Measurements from ENCODE around the gene MDH1. TPM values are rescaled to one million over a fixed set of nuclear protein-coding genes. Genes with fewer than 3 reads are reported as not detected.
A peak's percentile ranks its signal among the peaks of the same experiment; 100 is the strongest.

Gene MDH1
- total RNA-seq, 2 donors from 2014 or later, result 142 to 155 TPM

DNA sequence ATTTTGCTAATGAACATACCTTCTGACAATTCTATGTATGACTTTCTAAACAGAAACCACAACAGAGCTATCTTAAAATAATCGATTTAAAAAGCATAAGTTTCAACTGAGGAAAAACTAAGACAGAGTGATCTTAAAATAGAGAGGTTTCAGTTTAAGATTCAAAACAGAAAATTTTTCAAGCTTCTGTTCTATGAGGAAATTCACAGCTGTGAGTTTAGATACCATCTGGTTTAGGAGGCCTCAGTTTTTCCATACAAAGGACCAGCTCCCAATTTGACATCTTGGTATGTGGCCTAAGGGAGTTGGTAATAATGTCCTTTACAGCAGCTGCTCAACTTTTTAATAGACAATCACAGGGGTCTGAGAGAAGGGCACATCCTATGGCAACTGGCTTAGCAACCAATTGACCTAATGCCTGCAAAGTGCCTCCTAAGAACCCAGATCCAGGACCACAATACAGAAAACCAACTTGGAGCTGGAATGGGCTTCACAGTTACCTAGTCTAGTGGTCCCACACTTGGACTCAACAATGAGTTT is 39.7 kb downstream of the MDH1 start:
- H3K27me3 Mint-ChIP-seq, result peaks cover 9 to 37% of the 10 kb centered on the region in 2 donors
- H3K4me1 Mint-ChIP-seq (ENCODE audit: low read depth in 2 of 2), result no peaks in the 10 kb centered on the region
- no peak overlapping the region for H3K27ac Mint-ChIP-seq
- H3K9me3 Mint-ChIP-seq, result peaks cover 7% of the 10 kb centered on the region
- H3K4me3 Mint-ChIP-seq, result no peak overlapping the region
- no peak for ATAC-seq
- H3K36me3 Mint-ChIP-seq, result peaks cover 16% of the 10 kb centered on the region
- DNase-seq (ENCODE audit: low spot score), result no peak

DNA sequence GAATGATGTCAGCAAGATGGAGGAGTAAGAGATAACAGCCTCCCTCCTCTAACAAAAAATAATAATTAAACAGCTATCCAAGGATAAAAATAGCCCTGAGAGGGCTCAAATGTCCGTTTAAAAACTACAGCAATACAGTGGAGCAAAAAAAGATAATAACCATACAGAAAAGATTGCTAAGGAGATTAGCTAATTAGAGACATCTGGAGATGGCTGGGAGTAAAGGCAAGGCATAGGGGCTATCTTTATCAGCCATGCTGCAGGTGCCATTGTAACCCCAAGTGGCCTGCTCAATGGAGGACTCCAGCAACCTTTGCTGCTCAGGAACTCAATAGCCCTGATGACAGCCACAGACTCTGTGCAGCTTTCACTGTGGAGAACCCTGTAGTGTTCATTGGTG is 42.7 kb downstream of the MDH1 start:
- no peak for ATAC-seq
- Mint-ChIP-seq H3K36me3 (peaks cover 35% of the 10 kb centered on the region), H3K27me3 (peaks cover 2 to 44% of the 10 kb centered on the region in 2 donors), H3K9me3 (peaks cover 11% of the 10 kb centered on the region), H3K27ac (no peak overlapping the region), H3K4me3 (no peak overlapping the region), H3K4me1 (ENCODE audit: low read depth in 2 of 2) (no peaks in the 10 kb centered on the region)
- no peak for DNase-seq (ENCODE audit: low spot score)

DNA sequence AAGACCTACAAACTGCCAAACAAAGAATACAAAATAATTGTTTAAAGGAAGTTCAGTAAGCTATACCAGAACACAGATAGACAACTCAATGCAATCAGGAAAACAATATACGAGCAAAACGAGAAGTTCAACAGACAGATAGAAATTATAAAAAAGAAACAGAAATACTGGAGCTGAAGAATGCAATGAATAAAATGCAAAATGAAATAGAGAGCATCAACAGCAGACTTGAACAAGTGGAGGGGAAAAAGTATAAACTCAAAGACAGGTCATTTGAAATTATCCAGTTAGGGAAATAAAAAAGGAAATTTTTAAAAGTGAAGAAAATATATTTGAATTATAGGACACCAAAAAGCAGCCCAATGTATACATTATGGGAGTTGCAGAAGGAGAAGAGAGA is 43.6 kb downstream of the MDH1 start:
- ATAC-seq, result no peak
- no peak for DNase-seq (ENCODE audit: low spot score)
- peaks cover 35% of the 10 kb centered on the region for H3K36me3 Mint-ChIP-seq
- no peak overlapping the region for H3K27ac Mint-ChIP-seq
- H3K4me3 Mint-ChIP-seq, result no peak overlapping the region
- H3K9me3 Mint-ChIP-seq, result peaks cover 11% of the 10 kb centered on the region
- H3K4me1 Mint-ChIP-seq (ENCODE audit: low read depth in 2 of 2), result no peaks in the 10 kb centered on the region
- H3K27me3 Mint-ChIP-seq, result peaks cover 2 to 44% of the 10 kb centered on the region in 2 donors

DNA sequence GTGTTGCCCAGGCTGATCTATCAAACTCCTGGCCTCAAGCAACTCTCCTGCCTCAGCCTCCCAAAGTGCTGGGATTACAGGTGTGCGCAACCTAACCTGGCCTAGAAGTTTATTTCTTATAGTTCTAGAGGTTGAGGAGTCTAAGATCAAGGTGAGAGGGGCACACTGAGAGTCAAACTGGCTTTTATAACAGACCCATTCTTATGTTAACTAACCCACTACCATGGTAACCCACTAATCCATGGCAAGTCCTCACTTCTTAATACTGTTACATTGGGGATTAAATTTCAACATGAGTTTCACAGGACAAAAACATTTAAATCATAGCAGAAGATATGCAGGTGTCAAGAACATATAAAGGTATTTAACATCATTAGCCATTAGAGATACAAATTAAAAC is 50.6 kb downstream of the MDH1 start:
- Mint-ChIP-seq H3K9me3 (peaks cover 3% of the 10 kb centered on the region), H3K4me3 (no peak overlapping the region), H3K27me3 (peaks cover 11 to 44% of the 10 kb centered on the region in 2 donors), H3K36me3 (peaks cover 14% of the 10 kb centered on the region), H3K27ac (no peak overlapping the region), H3K4me1 (ENCODE audit: low read depth in 2 of 2) (no peaks in the 10 kb centered on the region)
- no peak for ATAC-seq
- DNase-seq (ENCODE audit: low spot score), result no peak

DNA sequence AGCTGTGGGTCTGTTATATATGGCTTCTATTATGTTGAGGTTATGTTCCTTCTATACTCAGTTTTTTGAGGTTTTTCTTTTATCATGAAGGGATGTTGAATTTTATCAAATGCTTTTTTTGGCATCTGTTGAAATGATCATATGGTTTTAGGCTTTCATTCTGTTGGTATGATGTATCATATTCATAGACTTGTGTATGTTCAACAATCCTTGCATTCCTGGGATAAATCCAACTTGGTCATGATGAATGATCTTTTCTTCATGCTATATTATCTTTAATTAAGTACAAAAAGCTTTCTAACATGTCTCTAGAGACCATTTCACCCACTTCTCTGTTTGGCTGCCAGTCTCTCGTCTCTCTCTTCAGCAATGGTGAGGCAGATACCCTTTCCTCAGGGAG is 54.2 kb downstream of the MDH1 start:
- peaks cover 6% of the 10 kb centered on the region for H3K36me3 Mint-ChIP-seq
- no peak overlapping the region for H3K27ac Mint-ChIP-seq
- H3K4me3 Mint-ChIP-seq, result no peak overlapping the region
- no peak for DNase-seq (ENCODE audit: low spot score)
- ATAC-seq, result no peak
- H3K27me3 Mint-ChIP-seq, result peaks cover 22 to 55% of the 10 kb centered on the region in 2 donors
- no peaks in the 10 kb centered on the region for H3K4me1 Mint-ChIP-seq (ENCODE audit: low read depth in 2 of 2)
- H3K9me3 Mint-ChIP-seq, result no peaks in the 10 kb centered on the region

GRCh38 chr2:63643486-63643885 is 54.7 kb downstream of the MDH1 start:
- Mint-ChIP-seq H3K36me3 (peaks cover 6% of the 10 kb centered on the region), H3K4me1 (ENCODE audit: low read depth in 2 of 2) (no peaks in the 10 kb centered on the region), H3K27ac (no peak overlapping the region), H3K27me3 (peaks cover 22 to 55% of the 10 kb centered on the region in 2 donors), H3K9me3 (no peaks in the 10 kb centered on the region), H3K4me3 (no peak overlapping the region)
- DNase-seq (ENCODE audit: low spot score), result no peak
- ATAC-seq, result no peak

DNA sequence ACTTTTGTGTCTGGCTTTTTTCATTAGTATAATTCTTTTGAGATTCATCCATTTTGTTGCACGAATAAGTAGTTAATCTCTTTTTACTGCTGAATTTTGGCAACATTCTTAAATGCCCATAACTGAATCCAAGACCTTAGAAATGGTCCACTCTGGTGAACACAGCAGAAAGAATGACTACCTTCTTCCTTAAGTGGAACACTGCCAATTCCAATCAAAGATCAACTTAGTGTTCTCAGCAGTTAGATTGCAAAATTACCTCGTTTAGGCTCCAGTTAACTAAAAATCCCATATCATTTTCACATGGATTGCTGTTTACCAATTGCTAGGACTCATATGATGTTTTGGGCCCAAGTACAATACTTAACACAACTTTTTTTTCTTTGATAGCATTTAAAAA is 59.9 kb downstream of the MDH1 start:
- H3K4me1 Mint-ChIP-seq (ENCODE audit: low read depth in 2 of 2), result no peaks in the 10 kb centered on the region
- H3K4me3 Mint-ChIP-seq, result no peak overlapping the region
- DNase-seq (ENCODE audit: low spot score) (no peak), ATAC-seq (no peak)
- H3K36me3 Mint-ChIP-seq, result peaks cover 6% of the 10 kb centered on the region
- H3K27me3 Mint-ChIP-seq, result peaks cover 18 to 26% of the 10 kb centered on the region in 2 donors
- no peaks in the 10 kb centered on the region for H3K9me3 Mint-ChIP-seq
- H3K27ac Mint-ChIP-seq, result no peak overlapping the region

- DNase-seq (ENCODE audit: low spot score) (no peak), ATAC-seq (no peak)
- no peaks in the 10 kb centered on the region for H3K4me1 Mint-ChIP-seq (ENCODE audit: low read depth in 2 of 2)
- H3K4me3 Mint-ChIP-seq, result no peak overlapping the region
- peaks cover 6% of the 10 kb centered on the region for H3K36me3 Mint-ChIP-seq
- H3K27me3 Mint-ChIP-seq, result peaks cover 18 to 22% of the 10 kb centered on the region in 2 donors
- H3K9me3 Mint-ChIP-seq, result no peaks in the 10 kb centered on the region
- H3K27ac Mint-ChIP-seq, result no peak overlapping the region
Observed at GRCh38 chr2:63649829-63650228, 61.1 kb downstream of the MDH1 start.

GRCh38 chr2:63650756-63651155 is 62.0 kb downstream of the MDH1 start:
- Mint-ChIP-seq H3K9me3 (no peaks in the 10 kb centered on the region), H3K4me3 (no peak overlapping the region), H3K27ac (no peak overlapping the region), H3K27me3 (peaks cover 12 to 16% of the 10 kb centered on the region in 2 donors), H3K4me1 (ENCODE audit: low read depth in 2 of 2) (no peaks in the 10 kb centered on the region), H3K36me3 (peaks cover 6% of the 10 kb centered on the region)
- ATAC-seq (no peak), DNase-seq (ENCODE audit: low spot score) (no peak)

GRCh38 chr2:63651356-63651755 is 62.6 kb downstream of the MDH1 start:
- H3K4me3 Mint-ChIP-seq, result no peak overlapping the region
- no peak for ATAC-seq

GRCh38 chr2:63651861-63652651 is 63.3 kb downstream of the MDH1 start:
- no peak overlapping the region for H3K4me3 Mint-ChIP-seq
- ATAC-seq, result no peak
- H3K4me1 Mint-ChIP-seq (ENCODE audit: low read depth in 2 of 2), result no peaks in the 10 kb centered on the region
- peaks cover 12% of the 10 kb centered on the region in 2 donors for H3K27me3 Mint-ChIP-seq
- no peak overlapping the region for H3K27ac Mint-ChIP-seq
- no peaks in the 10 kb centered on the region for H3K9me3 Mint-ChIP-seq
- no peaks in the 10 kb centered on the region for H3K36me3 Mint-ChIP-seq
- DNase-seq (ENCODE audit: low spot score), result no peak

More at GRCh38 chr2:63651356-63651755, 62.6 kb downstream of the MDH1 start:
- Mint-ChIP-seq H3K36me3 (peaks cover 6% of the 10 kb centered on the region), H3K27ac (no peak overlapping the region), H3K9me3 (no peaks in the 10 kb centered on the region), H3K27me3 (peaks cover 13% of the 10 kb centered on the region in 2 donors), H3K4me1 (ENCODE audit: low read depth in 2 of 2) (no peaks in the 10 kb centered on the region)
- DNase-seq (ENCODE audit: low spot score), result no peak

DNA sequence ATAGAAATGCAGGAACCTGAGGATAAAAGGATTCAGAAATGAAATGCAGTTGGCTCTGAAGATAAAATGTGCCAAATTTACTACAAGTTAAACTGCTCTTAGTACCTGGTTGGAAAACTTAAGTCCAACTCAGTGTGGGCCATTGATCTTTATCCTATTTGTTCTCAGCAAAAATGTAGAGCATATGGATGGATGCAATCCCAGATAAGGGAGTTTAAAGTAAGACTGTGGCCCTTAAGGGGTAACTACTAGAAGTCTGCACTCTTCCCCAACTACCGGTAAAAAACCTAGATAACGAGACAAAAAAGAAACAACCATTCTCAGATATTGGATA is 63.9 kb downstream of the MDH1 start:
- DNase-seq (ENCODE audit: low spot score) (no peak), ATAC-seq (no peak)
- Mint-ChIP-seq H3K27me3 (peaks cover 10 to 12% of the 10 kb centered on the region in 2 donors), H3K4me1 (ENCODE audit: low read depth in 2 of 2) (no peaks in the 10 kb centered on the region), H3K36me3 (no peaks in the 10 kb centered on the region), H3K27ac (no peak overlapping the region), H3K9me3 (no peaks in the 10 kb centered on the region), H3K4me3 (no peak overlapping the region)

DNA sequence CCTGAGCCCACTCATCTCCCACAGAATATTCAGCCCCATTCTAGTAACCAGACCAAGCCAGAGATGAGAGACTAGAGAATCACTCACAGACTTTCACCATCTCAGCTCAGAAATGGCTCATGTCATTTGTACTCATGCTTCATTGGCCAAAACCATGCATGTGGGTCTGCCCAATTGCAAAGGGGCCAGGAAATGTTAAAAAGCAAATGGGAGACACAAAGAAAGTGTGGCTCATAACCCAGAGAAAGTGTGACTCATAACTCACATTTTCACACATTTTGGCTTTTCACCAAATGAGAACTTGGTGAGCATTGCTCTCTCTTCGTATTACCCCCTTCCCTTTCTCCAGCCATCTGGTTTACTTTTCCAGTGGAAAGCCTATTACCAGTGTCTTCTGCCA is 66.2 kb downstream of the MDH1 start:
- ATAC-seq (peak in 1 of 2 donors; percentile 75), DNase-seq (ENCODE audit: low spot score) (no peak)
- no peak overlapping the region for H3K27ac Mint-ChIP-seq
- no peaks in the 10 kb centered on the region for H3K4me1 Mint-ChIP-seq (ENCODE audit: low read depth in 2 of 2)
- no peaks in the 10 kb centered on the region for H3K36me3 Mint-ChIP-seq
- H3K4me3 Mint-ChIP-seq, result no peak overlapping the region
- no peaks in the 10 kb centered on the region for H3K9me3 Mint-ChIP-seq
- H3K27me3 Mint-ChIP-seq, result peaks cover 16 to 17% of the 10 kb centered on the region in 2 donors

Measured in natural killer cell treated with Interleukin-12 subunit alpha and Interleukin-12 subunit beta and Interleukin-15 and Interleukin-18, amount 100 ng/mL, for 72 hours (primary cell).